Peyer's patch (tissue), 4 donors: ENCODE measurements around the gene GADD45GIP1.

Source experiments
- CTCF ChIP-seq, 6 experiments: fragments of 450-650 bp in 4 of 6; fragments of 200-600 bp in 2 of 6; sonication (generic) in 1 of 6; IDR thresholded peaks; one replicate each; pipeline ENCODE4 v1.5.1; 2017 to 2019; ENCODE audit warnings: antibody characterized with exemption in 6 of 6, mild to moderate bottlenecking in 3 of 6, moderate library complexity in 1 of 6
- POLR2A ChIP-seq, 2 donors: fragments of 450-650 bp; IDR thresholded peaks; one replicate each; pipeline ENCODE4 v1.5.1; 2017; ENCODE audit warnings: antibody characterized with exemption in 2 of 2, mild to moderate bottlenecking in 2 of 2, moderate library complexity in 2 of 2

- TF ChIP-seq CTCF (IDR thresholded peaks at IDR 0.05) (no peak), POLR2A (IDR thresholded peaks at IDR 0.05) (no peak)
Observed at GRCh38 chr19:12959481-12959880, 2.5 kb upstream of the GADD45GIP1 start.
